ENCODE results near the gene RAD9A. TPM values are rescaled to one million over a fixed set of nuclear protein-coding genes. Genes with fewer than 3 reads are reported as not detected.
A peak's percentile ranks its signal among the peaks of the same experiment; 100 is the strongest.
"Not testable (repeated sequence)": the region's sequence is repeated elsewhere in the genome, so short reads cannot be mapped to it uniquely, and the experiment has no call there.

Gene RAD9A
- total RNA-seq, 1 donor from 2014 or later = 18.5 TPM

- Mint-ChIP-seq H3K4me3 (ENCODE audit: unreplicated experiment) (no peak overlapping the region), H3K36me3 (ENCODE audit: unreplicated experiment) (peaks cover 14% of the 10 kb centered on the region), H3K9me3 (ENCODE audit: unreplicated experiment) (no peaks in the 10 kb centered on the region), H3K27ac (ENCODE audit: unreplicated experiment) (no peak overlapping the region), H3K4me1 (ENCODE audit: unreplicated experiment) (peaks cover 22% of the 10 kb centered on the region), H3K27me3 (ENCODE audit: unreplicated experiment) (no peaks in the 10 kb centered on the region)
- TF ChIP-seq, protein P1, sequence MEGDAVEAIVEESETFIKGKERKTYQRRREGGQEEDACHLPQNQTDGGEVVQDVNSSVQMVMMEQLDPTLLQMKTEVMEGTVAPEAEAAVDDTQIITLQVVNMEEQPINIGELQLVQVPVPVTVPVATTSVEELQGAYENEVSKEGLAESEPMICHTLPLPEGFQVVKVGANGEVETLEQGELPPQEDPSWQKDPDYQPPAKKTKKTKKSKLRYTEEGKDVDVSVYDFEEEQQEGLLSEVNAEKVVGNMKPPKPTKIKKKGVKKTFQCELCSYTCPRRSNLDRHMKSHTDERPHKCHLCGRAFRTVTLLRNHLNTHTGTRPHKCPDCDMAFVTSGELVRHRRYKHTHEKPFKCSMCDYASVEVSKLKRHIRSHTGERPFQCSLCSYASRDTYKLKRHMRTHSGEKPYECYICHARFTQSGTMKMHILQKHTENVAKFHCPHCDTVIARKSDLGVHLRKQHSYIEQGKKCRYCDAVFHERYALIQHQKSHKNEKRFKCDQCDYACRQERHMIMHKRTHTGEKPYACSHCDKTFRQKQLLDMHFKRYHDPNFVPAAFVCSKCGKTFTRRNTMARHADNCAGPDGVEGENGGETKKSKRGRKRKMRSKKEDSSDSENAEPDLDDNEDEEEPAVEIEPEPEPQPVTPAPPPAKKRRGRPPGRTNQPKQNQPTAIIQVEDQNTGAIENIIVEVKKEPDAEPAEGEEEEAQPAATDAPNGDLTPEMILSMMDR (IDR thresholded peaks at IDR 0.05) = no peak
- DNase-seq (ENCODE audit: extremely low spot score, unreplicated experiment) = no peak
Observed at GRCh38 chr11:67398661-67399563, 7.1 kb downstream of the RAD9A start.

GRCh38 chr11:67400251-67400941 lies 8.6 kb downstream of the RAD9A start:
- Mint-ChIP-seq H3K9me3 (ENCODE audit: unreplicated experiment) (no peaks in the 10 kb centered on the region), H3K4me1 (ENCODE audit: unreplicated experiment) (peaks cover 21% of the 10 kb centered on the region), H3K27me3 (ENCODE audit: unreplicated experiment) (no peaks in the 10 kb centered on the region), H3K36me3 (ENCODE audit: unreplicated experiment) (peaks cover 14% of the 10 kb centered on the region), H3K27ac (ENCODE audit: unreplicated experiment) (peak overlapping the region; percentile 65), H3K4me3 (ENCODE audit: unreplicated experiment) (peak overlapping the region; percentile 78)
- TF ChIP-seq, protein P1 (IDR thresholded peaks at IDR 0.05) = no peak
- no peak for DNase-seq (ENCODE audit: extremely low spot score, unreplicated experiment)

DNA sequence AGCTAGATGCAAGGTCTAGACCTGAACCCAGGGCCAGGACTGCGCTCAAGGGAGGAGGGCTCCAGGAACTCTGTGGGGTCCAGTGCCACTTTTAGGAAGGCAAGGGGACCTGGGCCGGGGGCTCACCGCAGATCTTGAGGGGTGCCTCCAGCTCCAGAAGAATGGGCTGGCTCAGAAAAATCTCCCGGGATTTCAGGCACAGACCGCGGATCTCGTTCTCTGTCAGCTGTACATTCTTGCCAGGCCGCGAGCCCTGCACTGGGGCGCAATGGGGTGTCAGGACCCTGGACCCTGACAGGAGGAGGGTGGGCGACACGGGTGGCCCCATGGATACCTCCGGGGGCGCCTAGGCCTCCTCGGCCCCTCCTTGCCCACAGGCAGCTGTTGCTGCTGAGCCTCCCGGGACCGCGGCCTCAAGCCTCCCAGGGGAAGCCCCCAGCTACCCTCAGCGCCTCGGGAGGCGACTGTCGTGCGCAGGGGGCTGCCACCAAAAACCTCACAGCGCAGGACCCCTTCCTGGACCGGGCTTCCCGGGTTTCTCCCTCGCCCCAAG lies 9.2 kb downstream of the RAD9A start:
- peak overlapping the region; percentile 78 for H3K4me3 Mint-ChIP-seq (ENCODE audit: unreplicated experiment)
- no peak for DNase-seq (ENCODE audit: extremely low spot score, unreplicated experiment)
- H3K9me3 Mint-ChIP-seq (ENCODE audit: unreplicated experiment) = no peaks in the 10 kb centered on the region
- H3K27ac Mint-ChIP-seq (ENCODE audit: unreplicated experiment) = peak overlapping the region; percentile 65
- peaks cover 21% of the 10 kb centered on the region for H3K4me1 Mint-ChIP-seq (ENCODE audit: unreplicated experiment)
- peaks cover 14% of the 10 kb centered on the region for H3K36me3 Mint-ChIP-seq (ENCODE audit: unreplicated experiment)
- no peaks in the 10 kb centered on the region for H3K27me3 Mint-ChIP-seq (ENCODE audit: unreplicated experiment)
- TF ChIP-seq, protein P1 (IDR thresholded peaks at IDR 0.05) = no peak

- Mint-ChIP-seq H3K27ac (ENCODE audit: unreplicated experiment) (peak within 1 kb of the TSS; percentile 84), H3K36me3 (ENCODE audit: unreplicated experiment) (peaks cover 14% of the 10 kb centered on the region), H3K9me3 (ENCODE audit: unreplicated experiment) (no peaks in the 10 kb centered on the region), H3K4me1 (ENCODE audit: unreplicated experiment) (peaks cover 21% of the 10 kb centered on the region), H3K27me3 (ENCODE audit: unreplicated experiment) (no peaks in the 10 kb centered on the region), H3K4me3 (ENCODE audit: unreplicated experiment) (peak within 1 kb of the TSS; percentile 78)
- TF ChIP-seq, protein P1 (IDR thresholded peaks at IDR 0.05) = peak; percentile 65
- peak; percentile 98 for DNase-seq (ENCODE audit: extremely low spot score, unreplicated experiment)
Observed at GRCh38 chr11:67401495-67402191, 9.9 kb downstream of the RAD9A start, which contains the start of gene PPP1CA. PPP1CA (minus strand) TSS chr11:67401858; CDS start chr11:67401782, 76 bp downstream.

DNA sequence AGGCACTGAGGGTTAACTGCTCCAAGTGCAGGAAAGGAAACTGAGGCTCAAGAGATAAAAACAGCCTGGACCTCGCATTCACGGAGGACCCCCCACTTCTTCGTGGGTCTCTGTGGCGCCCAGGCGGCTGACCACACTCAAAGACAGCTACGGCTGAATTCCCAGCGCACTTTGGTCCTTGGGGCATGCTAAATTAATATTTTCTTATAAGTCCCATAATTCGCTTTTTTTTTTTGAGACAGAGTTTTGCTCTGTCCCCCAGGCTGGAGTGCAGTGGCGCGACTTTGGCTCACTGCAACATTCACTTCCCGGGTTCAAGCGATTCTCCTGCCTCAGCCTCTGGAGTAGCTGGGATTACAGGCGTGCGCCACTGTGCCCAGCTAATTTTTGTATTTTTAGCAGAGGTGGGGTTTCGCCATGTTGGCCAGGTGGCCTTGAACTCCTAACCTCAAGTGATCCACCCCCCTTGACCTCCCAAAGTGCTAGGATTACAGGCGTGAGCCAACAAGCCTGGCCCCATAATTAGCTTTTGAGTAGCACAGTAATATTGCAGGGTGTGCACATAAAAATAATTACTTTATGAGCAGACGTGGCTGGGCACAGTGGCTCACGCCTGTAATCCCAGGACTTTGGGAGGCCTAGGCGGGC lies 10.5 kb downstream of the RAD9A start:
- H3K27me3 Mint-ChIP-seq (ENCODE audit: unreplicated experiment); H3K36me3 Mint-ChIP-seq (ENCODE audit: unreplicated experiment); DNase-seq (ENCODE audit: extremely low spot score, unreplicated experiment); H3K9me3 Mint-ChIP-seq (ENCODE audit: unreplicated experiment): not testable (repeated sequence)
- Mint-ChIP-seq H3K4me1 (ENCODE audit: unreplicated experiment) (peaks cover 18% of the 10 kb centered on the region), H3K4me3 (ENCODE audit: unreplicated experiment) (peak overlapping the region; percentile 35), H3K27ac (ENCODE audit: unreplicated experiment) (peak overlapping the region; percentile 84)

GRCh38 chr11:67403085-67403484 lies 11.3 kb downstream of the RAD9A start:
- DNase-seq (ENCODE audit: extremely low spot score, unreplicated experiment); H3K27ac Mint-ChIP-seq (ENCODE audit: unreplicated experiment); H3K9me3 Mint-ChIP-seq (ENCODE audit: unreplicated experiment); H3K36me3 Mint-ChIP-seq (ENCODE audit: unreplicated experiment); H3K4me3 Mint-ChIP-seq (ENCODE audit: unreplicated experiment); H3K27me3 Mint-ChIP-seq (ENCODE audit: unreplicated experiment): not testable (repeated sequence)
- peaks cover 18% of the 10 kb centered on the region for H3K4me1 Mint-ChIP-seq (ENCODE audit: unreplicated experiment)

Measured in osteocyte (in vitro differentiated cells).